Mesenchymal stem cell (in vitro differentiated cells and primary cell): Measurements from ENCODE around the gene GTSF1L.
A peak's percentile ranks its signal among the peaks of the same experiment; 100 is the strongest.

Experiments used
- DNase-seq: peaks from one replicate; pipeline ENCODE4 v3.0.0-alpha.2; 2013
- H2AFZ ChIP-seq: one replicate; pipeline ENCODE4 v1.6.1; 2013; ENCODE audit warnings: low read depth, mild to moderate bottlenecking, control low read depth, inconsistent platforms, low read length, moderate library complexity
- H2AK5ac ChIP-seq: 2 replicates; pipeline ENCODE4 v1.6.1; 2013; ENCODE audit warnings: low read length, moderate library complexity, mild to moderate bottlenecking, inconsistent platforms; ENCODE audit not compliant: severe bottlenecking
- H2BK120ac ChIP-seq: one replicate; pipeline ENCODE4 v1.6.1; 2013; ENCODE audit warnings: low read depth, mild to moderate bottlenecking, inconsistent platforms, low read length, moderate library complexity
- H2BK12ac ChIP-seq, 2 experiments: one replicate each; pipeline ENCODE4 v1.6.1; 2013; ENCODE audit warnings: inconsistent platforms in 2 of 2, low read length in 2 of 2, mild to moderate bottlenecking in 2 of 2, moderate library complexity in 2 of 2, control low read depth in 1 of 2
- H2BK15ac ChIP-seq: one replicate; pipeline ENCODE4 v1.6.1; 2013; ENCODE audit warnings: mild to moderate bottlenecking, low read depth, inconsistent platforms; ENCODE audit not compliant: poor library complexity, severe bottlenecking
- H2BK5ac ChIP-seq: 2 replicates; pipeline ENCODE4 v1.6.1; 2013; ENCODE audit warnings: low read depth, mild to moderate bottlenecking, low read length, control low read depth, inconsistent platforms; ENCODE audit not compliant: poor library complexity, severe bottlenecking
- H3K14ac ChIP-seq, 2 experiments: one replicate each; pipeline ENCODE4 v1.6.1; 2013; ENCODE audit warnings: inconsistent platforms in 2 of 2, low read length in 2 of 2, control low read depth in 1 of 2, mild to moderate bottlenecking in 1 of 2, moderate library complexity in 1 of 2
- H3K18ac ChIP-seq, 2 experiments: one replicate each; pipeline ENCODE4 v1.6.1; 2013; ENCODE audit warnings: inconsistent platforms in 2 of 2, low read length in 2 of 2, control low read depth in 1 of 2, low read depth in 1 of 2, mild to moderate bottlenecking in 1 of 2
- H3K23ac ChIP-seq, 2 experiments: one replicate each; pipeline ENCODE4 v1.6.1; 2013; ENCODE audit warnings: inconsistent platforms in 2 of 2, low read length in 2 of 2, mild to moderate bottlenecking in 2 of 2, moderate library complexity in 2 of 2, control low read depth in 1 of 2
- H3K27ac ChIP-seq: 2 replicates; pipeline ENCODE4 v1.5.1; 2013; ENCODE audit warnings: mild to moderate bottlenecking, moderate library complexity, low read length, control low read depth, inconsistent platforms; ENCODE audit not compliant: poor library complexity, severe bottlenecking
- H3K27me3 ChIP-seq, 2 experiments: 2 replicates each; pipeline versions ENCODE4 v1.6.1 to v1.7.0; 2013; ENCODE audit warnings: low read length in 2 of 2, mild to moderate bottlenecking in 2 of 2, moderate library complexity in 2 of 2, control low read depth in 1 of 2, inconsistent platforms in 1 of 2; ENCODE audit not compliant: control insufficient read depth in 1 of 2, insufficient read depth in 1 of 2
- H3K36me3 ChIP-seq, 2 experiments: 2 replicates each; pipeline versions ENCODE4 v1.6.1 to v1.7.0; 2013; ENCODE audit warnings: low read length in 2 of 2, control low read depth in 1 of 2, inconsistent platforms in 1 of 2, low read depth in 1 of 2, mild to moderate bottlenecking in 1 of 2; ENCODE audit not compliant: insufficient read depth in 2 of 2, control insufficient read depth in 1 of 2
- H3K4ac ChIP-seq, 2 experiments: one replicate each; pipeline ENCODE4 v1.6.1; 2013; ENCODE audit warnings: inconsistent platforms in 2 of 2, low read length in 2 of 2, mild to moderate bottlenecking in 2 of 2, moderate library complexity in 2 of 2, control low read depth in 1 of 2, low read depth in 1 of 2
- H3K4me1 ChIP-seq: 2 replicates; pipeline ENCODE4 v1.6.1; 2013; ENCODE audit warnings: low read depth, low read length, control low read depth; ENCODE audit not compliant: control insufficient read depth, insufficient read depth
- H3K4me2 ChIP-seq: 2 replicates; pipeline ENCODE4 v1.6.1; 2013; ENCODE audit warnings: low read length, mild to moderate bottlenecking, inconsistent platforms; ENCODE audit not compliant: poor library complexity, severe bottlenecking
- H3K4me3 ChIP-seq, 2 experiments: 2 replicates each; pipeline versions ENCODE4 v1.5.1 to v1.7.0; 2013; ENCODE audit warnings: low read length in 2 of 2, mild to moderate bottlenecking in 2 of 2, control low read depth in 1 of 2, low read depth in 1 of 2; ENCODE audit not compliant: insufficient read depth in 1 of 2
- H3K79me1 ChIP-seq: replicated peaks from 2 replicates; pipeline ENCODE4 v1.6.1; 2013; ENCODE audit warnings: mild to moderate bottlenecking, control low read depth, low read length, inconsistent platforms; ENCODE audit not compliant: poor library complexity, severe bottlenecking
- H3K9ac ChIP-seq: 2 replicates; pipeline ENCODE4 v1.7.0; 2013; ENCODE audit warnings: mild to moderate bottlenecking, low read length, moderate library complexity
- H3K9me3 ChIP-seq: 2 replicates; pipeline ENCODE4 v1.7.0; 2013; ENCODE audit warnings: mild to moderate bottlenecking, low read length; ENCODE audit not compliant: control insufficient read depth
- H4K8ac ChIP-seq: one replicate; pipeline ENCODE4 v1.6.1; 2013; ENCODE audit warnings: inconsistent platforms, mild to moderate bottlenecking, low read length, moderate library complexity
- H4K91ac ChIP-seq: one replicate; pipeline ENCODE4 v1.6.1; 2013; ENCODE audit warnings: mild to moderate bottlenecking, low read length, inconsistent platforms
- WGBS: methylation state at CpG from one replicate; pipeline ENCODE4 v1.1.7; 2013; ENCODE audit warnings: mixed read lengths; 5-methylcytosine and 5-hydroxymethylcytosine counted together

GTSF1L gene

DNA sequence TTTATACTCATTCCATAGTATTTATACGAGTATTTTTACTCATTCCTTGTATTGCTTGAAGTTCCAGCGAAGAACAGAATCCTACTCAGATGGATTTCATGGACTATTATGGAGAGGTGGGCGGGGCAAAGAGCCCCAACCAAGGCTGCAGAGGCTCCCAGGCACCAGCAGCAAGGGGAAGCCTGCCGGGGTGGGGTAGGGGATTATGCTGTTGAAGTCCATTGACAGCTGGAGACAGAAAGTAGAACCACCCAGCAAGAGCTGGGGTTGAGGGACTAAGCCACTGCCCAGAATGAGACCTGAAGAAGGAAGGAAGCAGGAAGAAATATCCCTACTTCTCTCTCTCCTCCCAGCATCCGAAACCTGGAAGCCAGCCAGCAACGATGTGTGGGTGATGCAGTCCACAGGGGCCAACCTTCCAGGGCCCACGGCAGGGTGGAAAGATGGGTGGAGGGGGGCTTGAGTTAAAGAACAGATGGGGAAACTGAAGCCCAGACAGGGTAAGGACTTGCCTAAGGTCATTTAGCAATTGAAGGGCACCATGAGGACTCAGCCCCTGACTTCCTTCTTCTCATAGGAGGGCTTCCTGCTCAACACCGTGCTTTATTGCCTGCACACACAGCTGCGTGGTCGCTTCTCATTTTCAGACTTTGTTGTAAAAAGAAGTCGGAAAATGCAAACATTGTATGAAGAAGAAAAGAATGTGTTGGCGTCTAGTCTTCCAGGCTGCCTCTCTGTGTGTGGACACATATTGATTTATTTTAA is 18.3 kb upstream of the GTSF1L start:
- H2AFZ ChIP-seq, result no peak overlapping the region
- H3K79me1 ChIP-seq, result no peaks in the 10 kb centered on the region
- H3K23ac ChIP-seq, result no peak overlapping the region
- no peak for DNase-seq
- no peak overlapping the region for H2BK120ac ChIP-seq
- H4K91ac ChIP-seq, result no peak overlapping the region
- no peak overlapping the region for H4K8ac ChIP-seq
- H3K14ac ChIP-seq, result peak overlapping the region in 1 of 2 experiments; percentile 77
- H3K4me2 ChIP-seq, result no peak overlapping the region
- H2AK5ac ChIP-seq, result no peak overlapping the region
- H2BK15ac ChIP-seq, result peak overlapping the region; percentile 67
- no peaks in the 10 kb centered on the region for H3K9me3 ChIP-seq
- H3K4me3 ChIP-seq, result no peak overlapping the region
- H3K36me3 ChIP-seq, result no peaks in the 10 kb centered on the region
- H2BK12ac ChIP-seq, result peak overlapping the region in 1 of 2 experiments; percentile 87
- no peak overlapping the region for H2BK5ac ChIP-seq
- H3K27ac ChIP-seq, result no peak overlapping the region
- H3K27me3 ChIP-seq, result peaks cover 14 to 17% of the 10 kb centered on the region in 2 experiments
- no peak overlapping the region for H3K4ac ChIP-seq
- no peak overlapping the region for H3K9ac ChIP-seq
- no peak overlapping the region for H3K18ac ChIP-seq
- peaks cover 8% of the 10 kb centered on the region for H3K4me1 ChIP-seq
- WGBS, result 82% methylated on average over 11 of the region's 12 CpGs

GRCh38 chr20:43744151-43744611 is 17.4 kb upstream of the GTSF1L start:
- H2BK120ac ChIP-seq, result no peak overlapping the region
- WGBS, result 50% methylated on average over 9 of the region's 9 CpGs
- H3K9me3 ChIP-seq, result no peaks in the 10 kb centered on the region
- H2BK5ac ChIP-seq, result no peak overlapping the region
- H3K4ac ChIP-seq, result no peak overlapping the region
- H3K27me3 ChIP-seq, result peaks cover 14 to 17% of the 10 kb centered on the region in 2 experiments
- H3K9ac ChIP-seq, result no peak overlapping the region
- H2BK15ac ChIP-seq, result no peak overlapping the region
- no peak overlapping the region for H2AFZ ChIP-seq
- no peak overlapping the region for H2BK12ac ChIP-seq
- H3K23ac ChIP-seq, result no peak overlapping the region
- H2AK5ac ChIP-seq, result no peak overlapping the region
- no peak overlapping the region for H3K18ac ChIP-seq
- no peak overlapping the region for H3K4me3 ChIP-seq
- peaks cover 11% of the 10 kb centered on the region for H3K4me1 ChIP-seq
- no peak overlapping the region for H3K27ac ChIP-seq
- no peak for DNase-seq
- H3K14ac ChIP-seq, result no peak overlapping the region
- no peaks in the 10 kb centered on the region for H3K36me3 ChIP-seq
- no peak overlapping the region for H3K4me2 ChIP-seq
- no peaks in the 10 kb centered on the region for H3K79me1 ChIP-seq
- peak overlapping the region; percentile 28 for H4K8ac ChIP-seq
- H4K91ac ChIP-seq, result no peak overlapping the region

- Histone ChIP-seq H3K36me3 (no peaks in the 10 kb centered on the region), H3K9ac (no peak overlapping the region), H2BK120ac (no peak overlapping the region), H3K23ac (no peak overlapping the region), H3K27ac (no peak overlapping the region), H3K4ac (no peak overlapping the region), H2BK12ac (no peak overlapping the region), H3K27me3 (peaks cover 17 to 24% of the 10 kb centered on the region in 2 experiments), H3K18ac (no peak overlapping the region), H2AK5ac (no peak overlapping the region), H3K9me3 (no peaks in the 10 kb centered on the region), H3K4me2 (no peak overlapping the region), H4K8ac (no peak overlapping the region), H3K79me1 (no peaks in the 10 kb centered on the region), H2AFZ (no peak overlapping the region), H3K14ac (no peak overlapping the region), H3K4me3 (no peak overlapping the region), H2BK15ac (no peak overlapping the region), H3K4me1 (peaks cover 12% of the 10 kb centered on the region), H2BK5ac (no peak overlapping the region), H4K91ac (no peak overlapping the region)
- DNase-seq, result no peak
- 100% methylated on average over 1 of the region's 3 CpGs for WGBS
Observed at GRCh38 chr20:43740642-43741041, 13.8 kb upstream of the GTSF1L start.

- H3K79me1 ChIP-seq, result no peaks in the 10 kb centered on the region
- no peak overlapping the region for H2AK5ac ChIP-seq
- no peaks in the 10 kb centered on the region for H3K9me3 ChIP-seq
- H3K27ac ChIP-seq, result no peak overlapping the region
- H4K91ac ChIP-seq, result no peak overlapping the region
- no peak overlapping the region for H4K8ac ChIP-seq
- no peak overlapping the region for H2AFZ ChIP-seq
- no peak overlapping the region for H3K4ac ChIP-seq
- H2BK12ac ChIP-seq, result no peak overlapping the region
- H3K4me3 ChIP-seq, result no peak overlapping the region
- no peak overlapping the region for H3K18ac ChIP-seq
- no peak overlapping the region for H2BK120ac ChIP-seq
- H3K9ac ChIP-seq, result no peak overlapping the region
- DNase-seq, result no peak
- peaks cover 8% of the 10 kb centered on the region for H3K4me1 ChIP-seq
- WGBS, result 88% methylated on average over 9 of the region's 9 CpGs
- H3K36me3 ChIP-seq, result no peaks in the 10 kb centered on the region
- no peak overlapping the region for H3K23ac ChIP-seq
- H3K27me3 ChIP-seq, result peaks cover 18 to 25% of the 10 kb centered on the region in 2 experiments
- no peak overlapping the region for H3K14ac ChIP-seq
- H3K4me2 ChIP-seq, result no peak overlapping the region
- no peak overlapping the region for H2BK5ac ChIP-seq
- no peak overlapping the region for H2BK15ac ChIP-seq
Observed at GRCh38 chr20:43739148-43739749, 12.4 kb upstream of the GTSF1L start.
